Limb (tissue), 2 donors: Measurements from ENCODE around the gene DGCR8.

ENCODE experiments used
- DNase-seq, 2 donors: peaks; one replicate each; pipeline ENCODE4 v3.0.0-alpha.2; 2016; ENCODE audit errors: extremely low spot score in 2 of 2

Gene DGCR8

GRCh38 chr22:20079745-20080444 is at the start of gene DGCR8:
Gene DGCR8, plus strand, starts transcription at chr22:20080241. Its CDS starts 5,723 bp downstream, at chr22:20085964.
- peak; percentile 95 to 96 for DNase-seq

GRCh38 chr22:20031732-20032406 is 48.2 kb upstream of the DGCR8 start:
- no peak for DNase-seq

- DNase-seq = no peak
Observed at GRCh38 chr22:20032407-20032991, 47.5 kb upstream of the DGCR8 start.

- no peak for DNase-seq
Observed at GRCh38 chr22:20033045-20033706, 46.9 kb upstream of the DGCR8 start.

- DNase-seq = no peak
Observed at GRCh38 chr22:20034143-20034542, 45.9 kb upstream of the DGCR8 start.

- DNase-seq = no peak
Observed at GRCh38 chr22:20035375-20036083, 44.5 kb upstream of the DGCR8 start.

GRCh38 chr22:20036084-20036482 is 44.0 kb upstream of the DGCR8 start:
- DNase-seq = no peak

- DNase-seq = no peak
Observed at GRCh38 chr22:20036535-20037392, 43.3 kb upstream of the DGCR8 start.

- DNase-seq = no peak
Observed at GRCh38 chr22:20037419-20037818, 42.6 kb upstream of the DGCR8 start.

- DNase-seq = no peak
Observed at GRCh38 chr22:20038574-20038973, 41.5 kb upstream of the DGCR8 start.

GRCh38 chr22:20039683-20040325 is 40.2 kb upstream of the DGCR8 start:
- no peak for DNase-seq

GRCh38 chr22:20040327-20041200 is 39.5 kb upstream of the DGCR8 start:
- DNase-seq = no peak

- no peak for DNase-seq
Observed at GRCh38 chr22:20043057-20043996, 36.7 kb upstream of the DGCR8 start.

- no peak for DNase-seq
Observed at GRCh38 chr22:20043997-20044342, 36.1 kb upstream of the DGCR8 start.

GRCh38 chr22:20044495-20045151 is 35.4 kb upstream of the DGCR8 start:
- no peak for DNase-seq

GRCh38 chr22:20046730-20047129 is 33.3 kb upstream of the DGCR8 start:
- no peak for DNase-seq

GRCh38 chr22:20051927-20052308 is 28.1 kb upstream of the DGCR8 start:
- DNase-seq = no peak
